GM12865 (cell line): ENCODE measurements around the gene ADAMTSL1.

Experiments used
- DNase-seq: peaks from one replicate; pipeline ENCODE4 v3.0.0; 2010; ENCODE audit warnings: low read depth
- H3K4me3 ChIP-seq: 2 replicates; pipeline ENCODE4 v1.5.1; 2011; ENCODE audit warnings: mild to moderate bottlenecking, low read depth, low read length, control low read depth
- CTCF ChIP-seq: IDR thresholded peaks from 2 replicates; pipeline ENCODE4 v1.5.1; 2011; ENCODE audit warnings: low read length, control low read depth, low read depth, inconsistent platforms; ENCODE audit not compliant: insufficient read depth; ENCODE audit errors: missing control alignments

Gene ADAMTSL1

GRCh38 chr9:18504707-18505106 is 30.8 kb downstream of the ADAMTSL1 start:
- DNase-seq = no peak

DNA sequence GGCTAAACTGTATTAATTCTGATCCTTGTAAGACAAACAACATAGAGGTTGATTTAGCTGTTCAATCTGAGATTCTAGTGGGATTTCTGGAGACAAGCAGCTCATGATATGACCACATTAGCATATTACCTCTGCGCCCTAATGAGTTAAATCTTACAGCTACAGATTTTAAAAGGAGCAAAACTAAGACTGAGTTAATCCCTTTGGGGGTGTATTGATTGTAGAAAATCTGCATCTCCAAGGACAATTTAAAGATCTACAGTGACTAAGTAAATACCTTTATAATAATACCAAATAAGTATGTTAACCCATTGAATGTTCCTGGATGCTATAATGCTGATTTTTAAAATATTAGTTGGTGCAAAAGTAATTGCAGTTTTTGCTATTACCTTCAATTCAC is 33.2 kb downstream of the ADAMTSL1 start:
- DNase-seq = no peak
- no peak overlapping the region for H3K4me3 ChIP-seq
- TF ChIP-seq CTCF = no peak

More at GRCh38 chr9:18504707-18505106, 30.8 kb downstream of the ADAMTSL1 start:
- no peak for TF ChIP-seq CTCF
- no peak overlapping the region for H3K4me3 ChIP-seq

- H3K4me3 ChIP-seq = no peak overlapping the region
- no peak for DNase-seq
- no peak for TF ChIP-seq CTCF
Measured at GRCh38 chr9:18516514-18516913, 42.6 kb downstream of the ADAMTSL1 start.

GRCh38 chr9:18516965-18517364 is 43.0 kb downstream of the ADAMTSL1 start:
- no peak overlapping the region for H3K4me3 ChIP-seq
- DNase-seq = no peak
- TF ChIP-seq CTCF = no peak

DNA sequence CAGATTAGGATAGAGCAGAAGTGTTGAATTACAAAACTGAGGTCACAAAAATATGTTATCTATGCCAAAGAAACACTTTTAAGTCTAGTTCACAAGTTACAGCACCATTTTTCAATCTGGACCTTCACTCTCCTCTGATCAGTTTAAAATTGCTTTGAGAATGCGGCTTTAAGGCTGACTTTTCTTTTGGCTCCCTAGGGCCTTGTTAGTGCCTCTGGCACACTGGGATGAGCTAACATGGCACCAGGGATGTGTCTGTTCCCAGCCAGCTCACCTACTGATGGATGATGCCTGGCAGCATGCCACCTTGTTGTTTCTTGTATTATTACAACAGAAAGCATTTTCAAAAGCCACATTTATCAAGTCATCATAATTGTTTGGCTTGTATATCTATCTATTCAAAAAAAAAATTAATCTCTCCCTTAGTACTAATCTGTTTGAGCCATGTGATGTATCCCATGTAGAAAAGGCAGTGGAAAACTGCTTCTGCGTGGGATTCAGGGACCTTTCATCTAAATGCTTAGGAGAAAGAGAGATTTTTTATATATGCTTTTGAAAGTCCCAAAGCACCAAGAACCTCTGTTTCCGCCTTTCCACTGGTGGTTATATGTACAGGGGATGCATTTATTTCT is 46.6 kb downstream of the ADAMTSL1 start:
- no peak for TF ChIP-seq CTCF
- DNase-seq = no peak

GRCh38 chr9:18526685-18527084 is 52.7 kb downstream of the ADAMTSL1 start:
- DNase-seq = no peak
- H3K4me3 ChIP-seq = no peak overlapping the region
- no peak for TF ChIP-seq CTCF

More for the DNA sequence above, 46.6 kb downstream of the ADAMTSL1 start:
- H3K4me3 ChIP-seq = no peak overlapping the region

- H3K4me3 ChIP-seq = no peak overlapping the region
- no peak for DNase-seq
- no peak for TF ChIP-seq CTCF
Measured at GRCh38 chr9:18531136-18532065, 57.4 kb downstream of the ADAMTSL1 start.
